GM18907 (cell line): ENCODE results near the gene ZDHHC1.

Experiments used
- ATAC-seq: cut with Tn5 transposase; IDR thresholded peaks from one replicate; pipeline ENCODE4 v1.9.1; 2021; ENCODE audit warnings: mild to moderate bottlenecking, moderate library complexity; ENCODE audit not compliant: unreplicated experiment

The ZDHHC1 gene

DNA sequence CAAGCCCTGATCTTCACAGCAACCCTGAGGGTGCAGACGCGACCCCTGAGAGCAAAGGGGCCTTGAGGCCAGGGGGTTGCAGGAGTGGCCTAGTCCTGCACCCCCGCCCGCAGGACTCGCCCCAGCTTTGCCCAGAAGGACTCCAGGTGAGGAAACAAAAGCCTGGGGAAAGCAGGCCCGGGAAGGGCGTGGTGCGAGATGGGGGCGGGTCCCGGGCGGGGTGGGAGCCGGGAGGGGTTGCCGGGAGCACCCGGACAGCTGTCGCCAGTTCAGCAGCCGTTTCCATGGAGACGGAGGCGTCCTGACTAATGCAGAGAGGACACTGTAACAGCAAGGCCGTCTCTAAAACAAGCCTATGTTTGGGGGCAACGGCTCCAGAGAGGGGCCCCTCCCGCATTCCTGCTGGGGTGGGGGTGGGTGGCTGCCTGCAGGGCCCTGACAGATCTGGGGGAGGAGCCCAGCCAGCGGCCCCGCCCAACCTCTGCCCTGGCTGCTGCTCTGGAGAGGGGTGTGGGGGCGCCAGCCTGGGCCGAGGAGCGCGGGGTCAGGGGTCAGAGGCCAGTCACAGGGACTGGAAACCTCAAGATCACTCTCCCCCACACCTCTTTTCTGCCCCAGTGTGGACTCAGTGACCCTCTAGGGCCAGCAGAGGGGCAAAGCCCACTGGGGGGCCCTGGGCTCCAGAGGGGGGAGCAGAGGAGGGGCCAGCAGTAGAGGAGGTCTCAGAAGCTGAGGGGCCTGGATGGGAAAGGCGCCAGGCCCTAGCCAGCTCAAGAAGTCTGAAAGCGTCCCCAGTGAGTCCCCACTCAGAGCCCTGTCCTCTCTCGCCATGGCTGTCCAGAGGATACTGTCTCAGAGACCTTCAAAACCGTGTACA, 19.9 kb downstream of the ZDHHC1 start:
- no peak for ATAC-seq

DNA sequence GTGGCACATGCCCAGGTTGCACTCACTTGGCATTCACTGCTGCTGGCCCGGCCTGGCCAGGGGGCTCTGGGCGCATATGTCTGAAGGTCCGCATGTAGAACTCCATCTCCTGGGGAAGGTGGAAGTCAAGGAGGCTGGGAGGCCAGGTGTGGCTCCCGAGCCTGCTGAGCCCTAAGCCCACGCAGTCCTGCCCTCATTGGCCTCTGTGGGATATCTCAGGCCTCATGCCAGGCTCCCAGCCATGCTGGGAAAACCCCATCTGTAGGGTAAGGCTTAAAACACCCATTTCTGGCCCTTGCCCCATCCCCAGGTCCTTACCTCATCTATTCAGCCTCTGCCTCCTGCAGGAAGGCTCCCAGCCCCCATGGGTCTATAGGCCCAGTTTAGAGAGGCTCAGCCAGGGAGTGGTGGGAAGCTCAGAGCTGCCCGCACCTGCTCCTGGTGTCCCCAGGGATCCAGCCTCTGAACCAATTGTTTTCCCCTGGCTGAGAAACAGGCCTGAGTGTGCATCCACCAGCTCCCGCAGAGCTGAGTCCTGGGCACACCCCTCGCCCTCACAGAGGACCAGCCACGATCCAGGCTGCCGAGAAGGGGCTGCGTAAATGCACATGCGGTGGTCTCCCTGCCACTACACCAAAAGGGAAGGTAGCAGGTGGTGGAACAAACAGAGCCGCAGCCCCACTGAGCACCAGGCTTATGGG, 20.7 kb downstream of the ZDHHC1 start:
- no peak for ATAC-seq

DNA sequence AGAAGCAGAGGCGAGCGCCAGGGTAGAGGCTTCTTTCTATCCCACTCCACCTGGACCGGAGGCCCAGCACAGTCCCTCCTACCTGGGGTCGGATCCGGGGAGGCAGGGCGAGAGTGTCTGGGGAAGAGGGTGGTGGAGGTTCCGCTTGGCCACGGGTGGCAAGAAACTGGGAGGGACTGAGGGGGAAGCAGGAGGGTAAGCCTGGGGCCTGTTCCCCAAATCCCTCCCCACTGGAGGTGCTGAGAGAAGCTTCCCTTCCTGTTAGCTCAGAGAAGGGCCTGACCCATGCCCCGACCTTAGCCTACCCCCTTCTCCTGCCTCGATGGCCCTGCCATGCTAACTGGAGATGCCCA, 21.2 kb downstream of the ZDHHC1 start:
- no peak for ATAC-seq

DNA sequence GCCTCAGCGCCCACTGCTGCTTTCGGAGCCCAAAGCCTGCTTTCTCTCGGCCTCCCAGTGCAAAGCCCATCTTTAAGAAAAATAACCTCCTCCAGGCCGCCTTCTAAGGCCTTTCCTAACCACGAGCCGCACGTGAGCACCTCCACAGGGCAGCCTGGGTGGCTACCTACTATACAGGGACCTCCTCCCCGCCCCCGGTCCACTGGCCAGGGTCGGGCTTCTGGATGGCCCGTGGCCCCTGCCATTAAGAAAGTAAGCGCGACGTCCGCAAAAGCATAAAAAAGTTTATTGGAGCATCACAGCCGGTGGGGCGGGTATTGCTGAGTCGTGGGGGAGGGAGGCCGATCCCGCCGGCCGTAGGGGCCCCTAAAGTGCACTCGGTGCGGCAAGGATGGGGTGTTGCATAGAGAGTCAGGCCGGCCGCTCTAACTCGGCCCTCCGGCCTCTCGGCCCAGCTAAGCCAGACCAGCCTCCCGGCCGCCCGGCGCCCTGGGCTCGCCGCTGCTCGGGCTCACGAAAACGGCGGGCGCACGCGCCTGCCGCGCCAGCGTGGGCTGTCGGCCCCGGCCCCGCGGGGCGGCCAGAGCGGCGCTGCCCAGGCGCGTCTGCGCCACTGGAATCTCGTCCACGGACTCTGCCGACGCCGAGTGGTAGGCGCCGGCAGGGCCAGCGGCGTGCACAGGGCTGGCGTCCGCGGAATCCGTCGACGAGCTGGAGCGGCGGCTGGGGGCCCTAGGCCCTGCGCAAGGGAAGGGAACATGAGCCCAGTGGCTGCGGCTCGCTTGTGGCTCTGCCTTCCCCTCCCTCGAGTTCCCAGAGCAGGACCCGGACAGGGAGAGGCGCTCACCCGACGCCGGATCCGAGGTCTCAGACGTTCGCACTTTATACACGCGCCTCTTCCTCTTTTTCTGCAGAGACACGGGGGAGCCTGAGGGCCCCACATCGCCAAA, 21.8 kb downstream of the ZDHHC1 start:
- no peak for ATAC-seq

DNA sequence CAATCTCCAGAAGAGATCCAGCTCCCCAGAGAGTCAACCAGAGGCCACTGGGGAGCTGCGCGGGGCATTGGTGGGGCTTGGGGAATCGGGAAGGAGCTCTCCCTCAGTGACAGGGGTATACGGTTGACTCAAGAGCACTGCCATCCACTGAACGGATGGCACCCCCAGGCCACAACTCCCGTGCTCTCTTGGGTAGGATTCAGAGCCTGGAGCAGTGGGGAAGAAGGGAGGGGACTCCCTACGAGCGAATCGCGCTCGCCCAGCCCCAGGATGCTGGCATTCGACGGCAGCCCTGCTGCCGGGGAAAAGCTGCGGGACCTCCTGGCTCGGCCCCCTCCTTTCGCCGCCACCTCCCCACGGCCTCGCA, 22.5 kb downstream of the ZDHHC1 start:
- ATAC-seq, result no peak

DNA sequence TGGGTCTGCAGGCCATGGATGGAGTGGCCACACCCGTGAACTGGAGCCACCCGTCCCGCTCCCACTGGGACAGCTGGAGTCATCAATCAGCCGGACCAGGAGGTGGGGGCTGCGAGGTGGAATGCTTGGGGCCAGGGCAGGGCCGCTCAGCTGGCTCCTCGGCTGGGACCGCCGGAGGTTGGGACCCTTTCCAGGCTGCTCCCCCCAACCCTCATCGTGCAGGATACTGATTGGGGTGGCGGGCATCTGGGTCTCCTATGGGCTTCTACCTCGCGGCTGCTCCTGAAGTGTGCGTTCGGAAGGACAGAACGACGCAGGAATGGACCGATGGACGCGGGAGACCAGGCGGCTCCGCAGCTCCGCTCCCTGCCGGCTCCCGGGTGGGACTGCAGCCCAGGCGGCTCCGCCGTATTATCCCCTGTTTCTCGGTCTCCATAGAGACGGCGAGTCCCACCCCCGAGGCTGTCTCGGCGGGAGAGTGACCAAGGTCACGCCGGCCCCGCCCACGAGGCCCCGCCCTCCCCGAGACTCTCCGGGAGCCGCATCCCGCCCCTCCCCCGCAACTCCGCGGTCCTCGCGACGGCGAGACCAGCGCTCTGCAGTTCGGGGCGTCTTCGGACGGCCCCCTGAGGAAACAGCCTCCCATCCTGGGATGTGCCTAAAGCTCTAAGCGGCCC, 23.0 kb downstream of the ZDHHC1 start, which contains the start of gene TPPP3:
TPPP3 (minus strand) TSS at position 388 of the 677 bp plus-strand sequence. CDS start 2,387 bp downstream, outside the sequence.
- no peak for ATAC-seq

DNA sequence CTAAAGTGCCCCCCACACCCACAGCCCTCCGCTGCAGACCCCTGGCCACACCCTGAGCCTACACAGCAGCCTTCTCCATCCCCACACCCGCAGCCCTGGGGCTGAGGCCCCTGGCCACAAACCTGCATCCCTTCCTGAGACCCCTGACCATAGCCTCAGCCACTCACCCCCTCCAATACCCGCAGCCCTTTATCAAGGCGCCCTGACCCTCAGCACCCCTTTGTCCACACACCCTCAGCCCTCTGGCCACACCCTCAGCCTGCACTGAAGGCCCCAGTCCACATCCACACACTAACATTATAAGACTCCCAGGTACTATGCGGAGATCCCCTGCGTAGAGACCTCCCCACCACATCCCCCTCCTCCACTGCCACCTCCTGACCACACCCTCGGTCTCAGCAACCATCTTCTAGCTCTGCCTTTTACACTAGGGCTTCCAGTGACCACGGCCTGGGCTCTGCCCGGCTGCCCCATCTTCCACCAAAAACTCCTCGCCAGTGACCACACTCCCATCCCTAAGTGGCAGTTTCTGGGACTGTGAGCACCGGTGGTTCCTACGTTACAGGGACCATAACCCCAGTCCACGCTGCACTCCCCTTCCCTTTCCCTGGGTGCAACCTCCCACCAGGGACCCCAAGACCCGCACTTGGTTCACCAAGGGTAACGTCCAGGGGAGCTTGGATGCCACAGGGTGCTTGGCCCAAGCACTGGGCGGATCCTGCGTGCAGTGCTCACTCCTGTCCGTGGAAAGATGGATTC, 23.8 kb downstream of the ZDHHC1 start:
- ATAC-seq, result no peak

DNA sequence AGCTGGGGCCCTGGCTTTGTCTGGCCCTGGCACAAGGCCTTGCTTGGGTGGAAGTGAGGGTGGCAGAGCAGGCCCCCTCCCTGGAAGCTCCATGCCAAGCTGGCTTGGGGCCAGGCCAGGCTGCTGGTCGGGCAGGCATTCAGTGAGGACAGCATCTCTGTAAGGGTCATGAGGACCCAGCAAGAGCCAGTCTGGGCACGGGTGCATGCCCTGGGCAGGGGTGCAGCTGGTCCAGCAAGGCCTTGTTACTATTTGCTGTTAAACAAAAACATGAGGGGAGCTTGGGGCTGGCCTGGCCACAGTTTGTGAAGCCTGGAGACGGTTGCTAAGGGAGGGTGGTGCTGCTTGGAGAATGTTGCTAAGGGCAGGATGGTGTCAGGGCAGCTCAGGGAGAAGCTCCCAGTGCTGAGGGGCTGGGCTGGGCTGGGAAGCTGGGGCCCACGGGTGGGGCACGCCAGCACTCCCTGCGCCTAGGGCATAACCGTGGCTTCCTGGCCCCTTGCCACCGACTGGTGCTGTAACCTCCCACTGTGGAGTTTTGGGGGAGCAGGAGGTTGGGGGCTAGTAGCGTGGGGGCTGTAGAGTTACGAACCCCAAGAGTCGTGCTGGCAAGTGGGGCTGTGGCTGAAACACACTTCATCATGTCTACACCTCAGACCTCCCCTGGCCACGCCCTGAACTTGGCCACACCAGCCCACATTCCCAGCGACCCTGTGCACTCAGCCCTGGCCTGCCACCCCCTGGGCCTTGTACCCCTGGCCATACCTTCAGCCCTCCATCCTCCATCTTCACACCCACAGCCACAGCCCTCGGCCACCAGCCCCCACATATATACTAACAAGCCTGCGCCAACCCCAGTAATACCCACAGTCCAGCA, 24.6 kb downstream of the ZDHHC1 start:
- no peak for ATAC-seq

DNA sequence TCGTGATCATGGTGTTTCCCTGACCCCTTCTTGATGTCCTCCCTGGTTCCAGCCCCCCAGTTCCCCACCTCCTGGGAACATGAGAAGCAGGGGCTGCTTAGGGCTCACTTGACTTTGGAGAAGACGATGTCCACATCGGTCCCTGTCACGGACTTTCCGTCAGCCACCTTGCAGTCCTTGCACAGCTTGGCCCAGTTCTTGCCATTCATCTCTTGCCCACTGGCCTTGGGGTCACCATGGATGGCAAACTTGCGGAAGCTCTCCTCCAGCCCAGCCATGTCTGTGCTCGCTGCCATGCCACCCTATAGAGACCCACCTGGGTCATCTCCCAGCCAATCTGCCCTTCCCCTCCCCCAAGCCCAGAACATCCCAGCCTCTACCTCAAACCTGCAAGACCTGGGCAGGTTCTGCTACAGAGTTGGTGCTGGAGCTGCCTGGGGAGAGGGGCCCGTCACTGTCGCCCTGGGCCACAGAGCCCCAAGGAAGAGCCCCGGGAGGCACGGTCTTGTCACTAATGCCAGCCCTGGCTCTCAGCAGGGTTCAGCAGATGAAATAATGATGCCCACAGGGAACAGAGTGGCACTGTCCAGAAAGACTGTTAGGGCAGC, 25.4 kb downstream of the ZDHHC1 start:
- ATAC-seq, result no peak

DNA sequence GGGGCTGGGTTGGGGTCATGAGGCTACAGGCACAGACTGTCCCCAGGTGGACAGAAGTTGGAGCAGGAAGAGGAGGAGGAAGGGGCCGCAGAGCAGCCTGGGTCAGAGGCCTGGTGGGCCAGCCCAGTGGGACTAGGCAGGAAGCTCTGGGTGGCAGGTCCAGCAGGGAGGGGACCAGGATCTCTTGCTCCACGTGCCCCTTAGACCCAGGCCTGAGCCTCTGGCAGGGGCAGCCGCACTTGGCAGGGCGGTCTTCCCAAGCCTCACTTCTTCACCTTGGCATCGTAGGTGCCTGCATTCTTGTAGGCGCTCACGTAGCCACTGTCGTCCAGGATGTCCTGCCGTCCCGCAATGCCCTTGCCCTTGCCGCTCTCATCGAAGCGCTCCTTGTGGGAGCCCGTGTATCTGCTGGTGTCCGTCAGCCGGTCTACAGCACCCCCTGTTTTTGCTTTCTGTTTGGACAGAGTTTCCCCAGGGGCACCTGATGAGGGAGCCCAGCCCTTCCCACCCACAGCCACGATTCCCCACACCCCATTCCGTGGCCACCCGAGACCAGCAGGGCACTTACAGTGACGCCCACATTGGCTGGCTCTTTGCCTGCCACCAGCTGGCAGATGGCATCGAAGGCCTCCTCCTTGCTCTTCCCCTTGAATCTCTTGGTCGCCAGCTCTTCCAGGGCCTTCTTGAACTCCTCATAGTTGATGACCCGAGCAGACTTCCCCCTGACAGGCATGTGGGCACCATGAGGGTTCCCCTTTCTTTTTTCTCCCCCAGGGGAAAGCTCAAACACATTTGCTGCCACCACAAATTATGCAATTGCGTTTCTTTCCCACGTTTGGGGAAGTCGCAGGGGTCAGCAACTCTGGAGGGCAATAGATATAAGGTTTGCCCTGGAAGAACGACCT, 26.1 kb downstream of the ZDHHC1 start:
- ATAC-seq, result no peak

DNA sequence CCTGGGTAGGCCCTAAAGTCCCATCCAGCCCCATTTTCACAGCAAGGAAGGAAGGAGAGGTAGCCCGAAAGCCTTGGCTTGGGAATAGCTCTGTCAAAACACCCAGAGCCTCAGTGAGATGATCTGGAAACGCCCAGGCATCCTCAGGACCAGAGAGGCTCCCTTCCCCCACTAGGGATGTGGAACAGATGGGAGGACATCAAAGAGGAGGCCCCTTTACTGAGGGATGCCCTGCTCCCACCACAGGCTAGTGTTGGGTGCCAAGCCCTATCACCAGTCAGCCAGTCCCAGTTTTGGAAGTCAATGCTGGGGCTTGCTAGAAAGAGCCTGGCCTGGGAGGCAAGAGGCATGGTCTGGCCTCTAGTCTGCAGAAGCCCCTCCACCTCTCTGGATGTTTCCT, 27.7 kb downstream of the ZDHHC1 start:
- ATAC-seq, result no peak

DNA sequence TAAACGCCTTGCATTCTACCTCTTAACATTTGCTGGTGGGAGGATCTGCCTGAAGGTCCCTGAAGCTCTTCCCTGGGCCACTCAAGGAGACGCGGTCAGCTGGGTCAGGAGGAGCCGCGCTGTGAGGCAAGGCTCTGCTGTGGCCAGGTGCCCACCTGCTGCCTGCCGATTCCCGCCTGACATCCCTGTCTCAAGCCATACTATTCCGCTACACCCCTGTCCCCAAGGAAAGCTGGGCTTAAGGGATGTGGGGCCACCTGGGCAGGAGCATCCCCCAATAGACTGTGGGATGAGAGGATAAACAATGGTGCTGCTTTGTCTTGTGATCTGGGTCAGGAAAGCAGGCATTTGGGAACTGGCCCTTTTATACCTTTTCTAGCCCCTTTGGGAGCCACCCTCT, 28.1 kb downstream of the ZDHHC1 start:
- no peak for ATAC-seq

DNA sequence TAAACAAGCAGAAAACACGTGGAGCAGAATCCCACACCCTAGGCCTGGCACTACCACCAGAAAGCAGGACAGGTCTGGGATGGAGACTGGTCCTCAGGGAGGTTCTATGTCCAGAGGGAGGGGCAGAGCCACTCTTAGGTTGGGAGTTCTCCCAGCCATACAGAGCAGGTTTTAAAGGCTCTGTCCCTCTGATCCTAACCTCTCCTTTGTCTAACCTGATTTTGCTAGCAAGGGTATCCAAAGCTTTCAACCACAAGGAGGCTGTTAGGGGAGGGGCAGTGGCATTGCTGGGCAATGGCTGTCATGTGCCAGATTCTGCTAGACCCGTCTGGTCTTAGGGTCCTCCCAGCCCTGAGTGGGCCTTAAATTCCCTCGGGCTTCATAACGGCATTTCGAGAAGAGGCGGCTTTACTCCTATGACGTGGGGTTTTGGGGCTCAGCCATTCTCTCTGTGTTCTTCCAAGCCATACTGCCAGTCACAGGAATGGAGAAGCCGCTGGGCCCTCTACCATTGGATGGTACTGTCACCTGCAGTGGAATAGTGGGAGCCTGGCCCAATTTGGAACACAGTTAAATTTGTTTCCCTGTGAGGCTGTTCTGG, 28.7 kb downstream of the ZDHHC1 start:
- ATAC-seq, result no peak

DNA sequence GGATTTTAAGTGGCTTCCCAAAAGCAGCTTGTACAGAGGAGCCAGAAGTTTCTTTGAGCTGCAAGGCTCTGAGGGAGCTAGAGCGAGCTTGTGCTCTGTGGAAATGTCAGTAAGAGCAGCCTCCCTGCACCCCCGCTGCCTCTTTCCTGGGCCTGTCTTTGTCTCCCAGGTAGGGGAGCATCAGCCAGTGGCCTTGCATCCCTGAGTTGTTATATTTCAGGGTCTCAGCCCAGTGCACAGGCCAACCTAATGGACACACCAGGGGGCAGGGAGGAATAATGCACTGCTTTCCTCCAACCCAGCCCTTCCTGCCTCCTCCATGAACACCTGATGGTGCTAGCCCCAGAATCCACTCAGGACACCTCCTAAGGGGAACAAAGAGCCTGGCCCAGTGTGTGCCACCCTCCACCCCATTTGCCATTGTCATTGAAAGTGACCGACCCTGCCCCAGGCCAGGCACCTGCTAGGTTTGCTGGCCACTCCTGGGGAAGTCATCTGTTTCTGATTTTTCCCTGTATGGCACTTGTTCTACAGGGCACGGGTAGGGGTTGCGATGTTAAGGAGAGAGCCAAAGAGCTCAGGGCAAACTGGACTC, 29.3 kb downstream of the ZDHHC1 start:
- no peak for ATAC-seq

DNA sequence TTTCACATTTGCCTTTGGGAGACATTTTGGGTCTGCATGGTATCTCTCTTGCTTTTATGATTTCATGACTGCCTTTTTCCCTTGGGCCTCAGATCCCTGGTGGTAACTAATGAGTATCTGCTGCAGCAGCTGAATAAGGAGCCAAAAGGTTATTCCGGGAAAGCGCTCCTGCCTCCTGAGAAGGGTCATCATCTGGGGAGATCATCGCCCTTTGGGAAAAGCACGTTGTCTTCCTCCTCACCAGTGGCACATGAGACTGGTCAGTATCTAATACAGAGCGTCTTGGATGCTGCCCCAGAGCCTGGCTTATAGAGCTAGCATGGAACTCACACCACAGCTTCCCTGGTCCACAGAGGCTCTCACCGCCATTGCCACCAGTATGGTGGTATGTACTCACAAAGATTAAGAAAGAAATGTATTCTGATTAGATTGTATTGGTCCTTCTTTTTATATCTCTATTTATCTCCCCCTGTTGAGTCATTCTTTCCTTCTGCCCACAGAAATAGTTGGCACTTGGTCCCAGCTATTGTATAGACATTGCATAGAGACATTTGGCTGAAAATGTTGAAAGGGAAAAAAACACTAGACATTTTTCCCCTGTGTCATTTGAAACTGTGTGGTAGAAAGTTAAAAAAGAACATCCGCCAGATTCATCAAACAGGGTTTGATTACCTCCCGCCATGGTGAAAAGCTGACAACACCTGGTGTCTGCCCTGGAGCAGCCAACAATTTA, 31.3 kb downstream of the ZDHHC1 start:
- ATAC-seq, result no peak

DNA sequence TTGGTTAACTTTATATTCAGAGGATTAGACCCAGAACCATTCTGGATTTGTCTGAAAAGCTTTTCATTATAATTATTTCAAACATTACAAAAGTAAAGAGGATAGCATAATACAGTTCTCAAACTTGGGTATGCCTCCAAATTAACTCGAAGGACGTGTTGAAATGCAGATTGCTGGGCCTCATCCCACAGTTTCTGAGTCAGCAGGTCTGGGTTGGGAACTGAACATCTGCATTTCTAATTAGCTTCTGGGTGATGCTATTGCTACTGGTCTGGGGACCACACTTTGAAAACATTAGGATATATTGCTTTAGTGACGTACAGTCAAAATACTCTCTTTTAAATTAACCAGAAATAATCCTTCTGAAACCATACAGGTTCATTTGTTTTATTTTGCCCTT, 33.0 kb downstream of the ZDHHC1 start:
- no peak for ATAC-seq
